Peyer's patch (tissue), 4 donors: Measurements from ENCODE around the gene TBCC.

ENCODE experiments used
- POLR2A ChIP-seq, 2 donors: fragments of 450-650 bp; IDR thresholded peaks; one replicate each; pipeline ENCODE4 v1.5.1; 2017; ENCODE audit warnings: antibody characterized with exemption in 2 of 2, mild to moderate bottlenecking in 2 of 2, moderate library complexity in 2 of 2
- TF ChIP-seq, protein P1 (sequence below), 6 experiments: fragments of 450-650 bp in 4 of 6; fragments of 200-600 bp in 2 of 6; sonication (generic) in 1 of 6; IDR thresholded peaks; one replicate each; pipeline ENCODE4 v1.5.1; 2017 to 2019; ENCODE audit warnings: antibody characterized with exemption in 6 of 6, mild to moderate bottlenecking in 3 of 6, moderate library complexity in 1 of 6

DNA sequence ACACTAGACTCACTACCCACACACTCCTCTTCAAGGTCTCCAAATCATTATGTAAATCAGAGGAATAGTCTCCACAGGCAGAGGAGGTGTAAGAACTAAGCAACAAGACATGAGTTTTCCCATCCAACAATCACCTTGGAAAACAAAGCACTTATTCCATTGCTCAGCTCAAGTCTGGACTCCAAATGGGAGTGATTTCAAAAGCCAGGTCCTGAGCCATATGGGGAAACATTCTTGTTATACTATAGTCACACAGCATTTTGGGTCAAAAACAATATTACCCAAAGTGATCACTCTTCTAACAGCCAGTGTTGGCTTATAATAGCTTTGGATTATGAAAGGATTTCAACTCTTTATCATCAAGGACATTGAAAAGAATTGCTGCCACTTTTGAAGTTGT, 19.9 kb downstream of the TBCC start:
- TF ChIP-seq, protein P1, sequence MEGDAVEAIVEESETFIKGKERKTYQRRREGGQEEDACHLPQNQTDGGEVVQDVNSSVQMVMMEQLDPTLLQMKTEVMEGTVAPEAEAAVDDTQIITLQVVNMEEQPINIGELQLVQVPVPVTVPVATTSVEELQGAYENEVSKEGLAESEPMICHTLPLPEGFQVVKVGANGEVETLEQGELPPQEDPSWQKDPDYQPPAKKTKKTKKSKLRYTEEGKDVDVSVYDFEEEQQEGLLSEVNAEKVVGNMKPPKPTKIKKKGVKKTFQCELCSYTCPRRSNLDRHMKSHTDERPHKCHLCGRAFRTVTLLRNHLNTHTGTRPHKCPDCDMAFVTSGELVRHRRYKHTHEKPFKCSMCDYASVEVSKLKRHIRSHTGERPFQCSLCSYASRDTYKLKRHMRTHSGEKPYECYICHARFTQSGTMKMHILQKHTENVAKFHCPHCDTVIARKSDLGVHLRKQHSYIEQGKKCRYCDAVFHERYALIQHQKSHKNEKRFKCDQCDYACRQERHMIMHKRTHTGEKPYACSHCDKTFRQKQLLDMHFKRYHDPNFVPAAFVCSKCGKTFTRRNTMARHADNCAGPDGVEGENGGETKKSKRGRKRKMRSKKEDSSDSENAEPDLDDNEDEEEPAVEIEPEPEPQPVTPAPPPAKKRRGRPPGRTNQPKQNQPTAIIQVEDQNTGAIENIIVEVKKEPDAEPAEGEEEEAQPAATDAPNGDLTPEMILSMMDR (IDR thresholded peaks at IDR 0.05), result no peak
- TF ChIP-seq POLR2A (IDR thresholded peaks at IDR 0.05), result no peak
